Astrocyte of the spinal cord (primary cell): Measurements from ENCODE around the gene TLK1.
"Not testable (repeated sequence)": the region's sequence is repeated elsewhere in the genome, so short reads cannot be mapped to it uniquely, and the experiment has no call there.

Source experiments
- DNase-seq: peaks from one replicate; pipeline ENCODE4 v3.0.0; 2011; ENCODE audit warnings: low read depth, low spot score
- H3K4me3 ChIP-seq: 2 replicates; pipeline ENCODE4 v1.5.1; 2011; ENCODE audit warnings: low read depth, mild to moderate bottlenecking, low read length, moderate library complexity
- CTCF ChIP-seq: IDR thresholded peaks from 2 replicates; pipeline ENCODE4 v1.5.1; 2012; ENCODE audit warnings: low read depth, mild to moderate bottlenecking, low read length, inconsistent platforms
- in situ Hi-C: cut with HindIII; loops from 2 replicates; pipeline ENCODE4 v1.10.0; 2017; ENCODE audit warnings: low sequenced_read_pairs

Gene TLK1

GRCh38 chr2:171080607-171081006, 80.1 kb downstream of the TLK1 start:
- no peak for DNase-seq
- no peak overlapping the region for H3K4me3 ChIP-seq
- in situ Hi-C loops: no loop called here
- no peak for TF ChIP-seq CTCF

GRCh38 chr2:171076422-171076821, 84.3 kb downstream of the TLK1 start:
- DNase-seq, in situ Hi-C loops: not testable (repeated sequence)

GRCh38 chr2:171072164-171072563, 88.5 kb downstream of the TLK1 start:
- no peak for DNase-seq
- H3K4me3 ChIP-seq: no peak overlapping the region
- in situ Hi-C loops: no loop called here
- no peak for TF ChIP-seq CTCF

More at GRCh38 chr2:171076422-171076821, 84.3 kb downstream of the TLK1 start:
- not testable (repeated sequence) for H3K4me3 ChIP-seq

- in situ Hi-C loops: no loop called here
- no peak overlapping the region for H3K4me3 ChIP-seq
- DNase-seq: no peak
- no peak for TF ChIP-seq CTCF
These were observed 91.3 kb downstream of the TLK1 start for GRCh38 chr2:171069286-171069956.

GRCh38 chr2:171066110-171066509, 94.6 kb downstream of the TLK1 start:
- H3K4me3 ChIP-seq: no peak overlapping the region
- in situ Hi-C loops: no loop called here
- no peak for DNase-seq
- no peak for TF ChIP-seq CTCF

- no peak for TF ChIP-seq CTCF
- DNase-seq: no peak
- in situ Hi-C loops: no loop called here
- no peak overlapping the region for H3K4me3 ChIP-seq
These were observed 103.1 kb downstream of the TLK1 start for GRCh38 chr2:171057575-171057974.

GRCh38 chr2:171056307-171056706, 104.4 kb downstream of the TLK1 start:
- in situ Hi-C loops: no loop called here
- no peak for TF ChIP-seq CTCF

More at GRCh38 chr2:171056307-171056706, 104.4 kb downstream of the TLK1 start:
- H3K4me3 ChIP-seq: no peak overlapping the region
- DNase-seq: peak; percentile 40
